ENCODE measurements around the gene CDC16. TPM values are rescaled to one million over a fixed set of nuclear protein-coding genes. Genes with fewer than 3 reads are reported as not detected.

Gene CDC16
- total and polyA plus RNA-seq, 9 of the 15 experiments (the other 6 are each of a cell fraction or from before 2014, with no cell fraction given), result 23.2 to 102 (median 51.6) TPM

DNA sequence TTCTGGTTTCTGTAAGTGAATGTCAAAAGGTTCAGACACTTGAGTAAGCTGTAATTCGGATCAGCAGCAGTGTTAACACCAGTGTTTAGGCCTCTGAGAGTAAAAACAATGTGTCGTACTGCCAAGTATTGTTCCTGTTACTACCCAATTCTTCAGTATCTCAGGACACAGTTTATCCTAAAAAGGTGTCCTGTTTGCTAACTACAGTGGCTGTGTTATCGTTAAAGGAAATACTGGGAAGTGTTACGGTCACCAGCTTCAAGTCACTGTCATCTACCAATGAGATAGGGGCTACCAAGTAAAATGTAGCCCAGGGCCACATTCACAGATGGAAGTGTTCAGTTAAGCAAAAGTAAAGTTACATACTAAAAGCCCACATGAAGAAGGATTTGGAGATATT is 44.4 kb downstream of the CDC16 start (continued):
- TF ChIP-seq, protein P1, sequence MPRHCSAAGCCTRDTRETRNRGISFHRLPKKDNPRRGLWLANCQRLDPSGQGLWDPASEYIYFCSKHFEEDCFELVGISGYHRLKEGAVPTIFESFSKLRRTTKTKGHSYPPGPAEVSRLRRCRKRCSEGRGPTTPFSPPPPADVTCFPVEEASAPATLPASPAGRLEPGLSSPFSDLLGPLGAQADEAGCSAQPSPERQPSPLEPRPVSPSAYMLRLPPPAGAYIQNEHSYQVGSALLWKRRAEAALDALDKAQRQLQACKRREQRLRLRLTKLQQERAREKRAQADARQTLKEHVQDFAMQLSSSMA (CRISPR knock-in tag; IDR thresholded peaks at IDR 0.05), result no peak
- TF ChIP-seq RBM25 (IDR thresholded peaks at IDR 0.05; ENCODE audit: low read depth, low read length, severe bottlenecking) (no peak), ZNF41 (CRISPR knock-in tag; conservative IDR thresholded peaks at IDR 0.05) (no peak), MTA3 (IDR thresholded peaks at IDR 0.05; ENCODE audit: borderline replicate concordance) (no peak), ZNF124 (CRISPR knock-in tag; IDR thresholded peaks at IDR 0.05) (no peak), SMAD3 (CRISPR knock-in tag; conservative IDR thresholded peaks at IDR 0.05) (0 out of 2 replicates have a peak, but pooled peaks have one; percentile 30), MTA2 (IDR thresholded peaks at IDR 0.05; ENCODE audit: low read depth) (no peak), SMARCA4 (IDR thresholded peaks at IDR 0.05) (0 out of 2 replicates have a peak, but pooled peaks have one; percentile 41), KAT7 (CRISPR knock-in tag; IDR thresholded peaks at IDR 0.05; ENCODE audit: borderline replicate concordance) (no peak), ZNF23 (CRISPR knock-in tag; IDR thresholded peaks at IDR 0.05) (0 out of 2 replicates have a peak, but pooled peaks have one; percentile 35), ZFP36 (IDR thresholded peaks at IDR 0.05; ENCODE audit: low read depth, low read length, partially characterized antibody) (no peak), BACH1 (tag; IDR thresholded peaks at IDR 0.05) (no peak), MYNN (IDR thresholded peaks at IDR 0.05) (no peak), MYNN (CRISPR knock-in tag; IDR thresholded peaks at IDR 0.05) (no peak), ARID1B (IDR thresholded peaks at IDR 0.05) (no peak; the same call in 1 of the 2 replicates), MEIS2 (IDR thresholded peaks at IDR 0.05; ENCODE audit: partially characterized antibody) (no peak), TBL1XR1 (IDR thresholded peaks at IDR 0.05; ENCODE audit: low read length in 2 of 2) (no peak), ZNF239 (CRISPR knock-in tag; IDR thresholded peaks at IDR 0.05) (no peak), L3MBTL2 (IDR thresholded peaks at IDR 0.05) (no peak), ZKSCAN3 (CRISPR knock-in tag; IDR thresholded peaks at IDR 0.05) (no peak), POLR2AphosphoS5 (IDR thresholded peaks at IDR 0.05; ENCODE audit: control insufficient read depth, insufficient read depth, low read depth, low read length) (no peak)
- TF ChIP-seq, protein P2, sequence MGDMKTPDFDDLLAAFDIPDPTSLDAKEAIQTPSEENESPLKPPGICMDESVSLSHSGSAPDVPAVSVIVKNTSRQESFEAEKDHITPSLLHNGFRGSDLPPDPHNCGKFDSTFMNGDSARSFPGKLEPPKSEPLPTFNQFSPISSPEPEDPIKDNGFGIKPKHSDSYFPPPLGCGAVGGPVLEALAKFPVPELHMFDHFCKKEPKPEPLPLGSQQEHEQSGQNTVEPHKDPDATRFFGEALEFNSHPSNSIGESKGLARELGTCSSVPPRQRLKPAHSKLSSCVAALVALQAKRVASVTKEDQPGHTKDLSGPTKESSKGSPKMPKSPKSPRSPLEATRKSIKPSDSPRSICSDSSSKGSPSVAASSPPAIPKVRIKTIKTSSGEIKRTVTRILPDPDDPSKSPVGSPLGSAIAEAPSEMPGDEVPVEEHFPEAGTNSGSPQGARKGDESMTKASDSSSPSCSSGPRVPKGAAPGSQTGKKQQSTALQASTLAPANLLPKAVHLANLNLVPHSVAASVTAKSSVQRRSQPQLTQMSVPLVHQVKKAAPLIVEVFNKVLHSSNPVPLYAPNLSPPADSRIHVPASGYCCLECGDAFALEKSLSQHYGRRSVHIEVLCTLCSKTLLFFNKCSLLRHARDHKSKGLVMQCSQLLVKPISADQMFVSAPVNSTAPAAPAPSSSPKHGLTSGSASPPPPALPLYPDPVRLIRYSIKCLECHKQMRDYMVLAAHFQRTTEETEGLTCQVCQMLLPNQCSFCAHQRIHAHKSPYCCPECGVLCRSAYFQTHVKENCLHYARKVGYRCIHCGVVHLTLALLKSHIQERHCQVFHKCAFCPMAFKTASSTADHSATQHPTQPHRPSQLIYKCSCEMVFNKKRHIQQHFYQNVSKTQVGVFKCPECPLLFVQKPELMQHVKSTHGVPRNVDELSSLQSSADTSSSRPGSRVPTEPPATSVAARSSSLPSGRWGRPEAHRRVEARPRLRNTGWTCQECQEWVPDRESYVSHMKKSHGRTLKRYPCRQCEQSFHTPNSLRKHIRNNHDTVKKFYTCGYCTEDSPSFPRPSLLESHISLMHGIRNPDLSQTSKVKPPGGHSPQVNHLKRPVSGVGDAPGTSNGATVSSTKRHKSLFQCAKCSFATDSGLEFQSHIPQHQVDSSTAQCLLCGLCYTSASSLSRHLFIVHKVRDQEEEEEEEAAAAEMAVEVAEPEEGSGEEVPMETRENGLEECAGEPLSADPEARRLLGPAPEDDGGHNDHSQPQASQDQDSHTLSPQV (IDR thresholded peaks at IDR 0.05), result peak; percentile 59
- TF ChIP-seq, protein P3, sequence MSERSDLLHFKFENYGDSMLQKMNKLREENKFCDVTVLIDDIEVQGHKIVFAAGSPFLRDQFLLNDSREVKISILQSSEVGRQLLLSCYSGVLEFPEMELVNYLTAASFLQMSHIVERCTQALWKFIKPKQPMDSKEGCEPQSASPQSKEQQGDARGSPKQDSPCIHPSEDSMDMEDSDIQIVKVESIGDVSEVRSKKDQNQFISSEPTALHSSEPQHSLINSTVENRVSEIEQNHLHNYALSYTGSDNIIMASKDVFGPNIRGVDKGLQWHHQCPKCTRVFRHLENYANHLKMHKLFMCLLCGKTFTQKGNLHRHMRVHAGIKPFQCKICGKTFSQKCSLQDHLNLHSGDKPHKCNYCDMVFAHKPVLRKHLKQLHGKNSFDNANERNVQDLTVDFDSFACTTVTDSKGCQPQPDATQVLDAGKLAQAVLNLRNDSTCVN (CRISPR knock-in tag; IDR thresholded peaks at IDR 0.05), result no peak
- TF ChIP-seq, protein P4, sequence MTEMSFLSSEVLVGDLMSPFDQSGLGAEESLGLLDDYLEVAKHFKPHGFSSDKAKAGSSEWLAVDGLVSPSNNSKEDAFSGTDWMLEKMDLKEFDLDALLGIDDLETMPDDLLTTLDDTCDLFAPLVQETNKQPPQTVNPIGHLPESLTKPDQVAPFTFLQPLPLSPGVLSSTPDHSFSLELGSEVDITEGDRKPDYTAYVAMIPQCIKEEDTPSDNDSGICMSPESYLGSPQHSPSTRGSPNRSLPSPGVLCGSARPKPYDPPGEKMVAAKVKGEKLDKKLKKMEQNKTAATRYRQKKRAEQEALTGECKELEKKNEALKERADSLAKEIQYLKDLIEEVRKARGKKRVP (CRISPR knock-in tag; IDR thresholded peaks at IDR 0.05), result 0 out of 2 replicates have a peak, but pooled peaks have one; percentile 17
